NT2/D1 (cell line): ENCODE measurements around the gene FAM169A.
"Not testable (repeated sequence)": the region's sequence is repeated elsewhere in the genome, so short reads cannot be mapped to it uniquely, and the experiment has no call there.

Experiments
- YY1 ChIP-seq: IDR thresholded peaks from 2 replicates; pipeline ENCODE4 v1.6.1; 2011; ENCODE audit not compliant: insufficient read length, insufficient read depth
- ZNF274 ChIP-seq: IDR thresholded peaks from 2 replicates; pipeline ENCODE4 v1.6.1; 2011; ENCODE audit warnings: mild to moderate bottlenecking, low read depth, low read length

DNA sequence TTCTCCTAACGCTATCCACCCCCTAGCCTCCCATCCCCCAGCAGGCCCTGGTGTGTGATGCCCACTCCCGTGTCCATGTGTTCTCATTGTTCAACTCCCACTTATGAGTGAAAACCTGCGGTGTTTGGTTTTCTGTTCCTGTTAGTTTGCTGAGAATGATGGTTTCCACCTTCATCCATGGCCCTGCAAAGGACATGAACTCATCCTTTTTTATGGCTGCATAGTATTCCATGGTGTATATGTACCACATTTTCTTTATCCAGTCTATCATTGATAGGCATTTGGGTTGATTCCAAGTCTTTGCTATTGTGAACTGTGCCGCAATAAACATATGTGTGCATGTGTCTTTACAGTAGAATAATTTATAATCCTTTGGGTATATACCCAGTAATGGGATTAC, 38.5 kb upstream of the FAM169A start:
- TF ChIP-seq YY1, ZNF274: not testable (repeated sequence)
